Naive thymus-derived CD4-positive, alpha-beta T cell (primary cell): ENCODE measurements around the gene ACOXL. TPM values are rescaled to one million over a fixed set of nuclear protein-coding genes. Genes with fewer than 3 reads are reported as not detected.

Source experiments
- ATAC-seq: fragments of 150-1000 bp; cut with Tn5 transposase; 2 replicates; pipeline ENCODE4 v1.10.0; 2021; ENCODE audit warnings: mild to moderate bottlenecking, moderate library complexity
- CTCF ChIA-PET: fragments of 350-600 bp; sonication (Branson Sonifier 250); formaldehyde crosslinking; loops from one replicate; lab custom pipeline; 2021; ENCODE audit warnings: antibody characterized with exemption; lab: Charles Lee
- POLR2A ChIA-PET: fragments of 350-600 bp; sonication (Branson Sonifier 250); formaldehyde crosslinking; loops from one replicate; lab custom pipeline; 2021; ENCODE audit warnings: antibody characterized with exemption, inconsistent platforms; lab: Charles Lee
- DNase-seq, 9 donors: peaks; one replicate each; pipeline versions ENCODE4 v3.0.0 to v3.0.0-alpha.2; 2020 to 2022; ENCODE audit warnings: mixed read lengths in 1 of 9
- H3K27ac ChIP-seq: one replicate; pipeline ENCODE4 v1.7.0; 2013; ENCODE audit warnings: mild to moderate bottlenecking, low read depth, low read length, moderate library complexity
- H3K27me3 ChIP-seq, 2 donors: one replicate each; pipeline ENCODE4 v1.7.0; 2013; ENCODE audit warnings: low read length in 2 of 2, mild to moderate bottlenecking in 2 of 2, moderate library complexity in 2 of 2; ENCODE audit not compliant: control insufficient read depth in 2 of 2, insufficient read depth in 2 of 2
- H3K36me3 ChIP-seq, 3 experiments: 1 replicate in 2 of 3; 2 replicates in 1 of 3; pipeline ENCODE4 v1.7.0; 2013; ENCODE audit warnings: low read length in 3 of 3, mild to moderate bottlenecking in 3 of 3, moderate library complexity in 1 of 3; ENCODE audit not compliant: insufficient read depth in 3 of 3, control insufficient read depth in 2 of 3
- H3K4me1 ChIP-seq, 2 donors: one replicate each; pipeline ENCODE4 v1.7.0; 2013; ENCODE audit warnings: low read length in 2 of 2, mild to moderate bottlenecking in 2 of 2, moderate library complexity in 1 of 2; ENCODE audit not compliant: control insufficient read depth in 2 of 2, insufficient read depth in 2 of 2
- H3K4me3 ChIP-seq: 2 replicates; pipeline ENCODE4 v1.7.0; 2013; ENCODE audit warnings: mild to moderate bottlenecking, low read length
- H3K9me3 ChIP-seq, 3 experiments: 1 replicate in 2 of 3; 2 replicates in 1 of 3; pipeline ENCODE4 v1.7.0; 2013; ENCODE audit warnings: low read length in 3 of 3; ENCODE audit not compliant: control insufficient read depth in 2 of 3
- H3K27ac Mint-ChIP-seq, 9 donors: one replicate each; pipeline ENCODE4 v1.8.0; 2020 to 2022; ENCODE audit warnings: mixed read lengths in 9 of 9, mild to moderate bottlenecking in 8 of 9, moderate library complexity in 5 of 9, inconsistent platforms in 2 of 9
- H3K27me3 Mint-ChIP-seq, 5 donors: one replicate each; pipeline ENCODE4 v1.8.0; 2021 to 2022; ENCODE audit warnings: mixed read lengths in 5 of 5, mild to moderate bottlenecking in 1 of 5
- H3K36me3 Mint-ChIP-seq, 5 donors: one replicate each; pipeline ENCODE4 v1.8.0; 2020 to 2022; ENCODE audit warnings: mixed read lengths in 5 of 5, mild to moderate bottlenecking in 3 of 5, inconsistent platforms in 1 of 5
- H3K4me1 Mint-ChIP-seq, 7 donors: one replicate each; pipeline ENCODE4 v1.8.0; 2020 to 2022; ENCODE audit warnings: mixed read lengths in 7 of 7, mild to moderate bottlenecking in 3 of 7, inconsistent platforms in 1 of 7
- H3K4me3 Mint-ChIP-seq, 10 donors: one replicate each; pipeline ENCODE4 v1.8.0; 2020 to 2022; ENCODE audit warnings: mild to moderate bottlenecking in 10 of 10, mixed read lengths in 10 of 10, moderate library complexity in 6 of 10, inconsistent platforms in 2 of 10
- H3K9me3 Mint-ChIP-seq, 11 donors: one replicate each; pipeline ENCODE4 v1.8.0; 2020 to 2022; ENCODE audit warnings: mixed read lengths in 11 of 11, mild to moderate bottlenecking in 4 of 11, inconsistent platforms in 1 of 11, moderate library complexity in 1 of 11
- intact Hi-C, 2 donors: fragments of 100-400 bp; cut with micrococcal nuclease; formaldehyde crosslinking; loops; one replicate each; pipeline ENCODE4 v1.15.1; 2023
- polyA plus RNA-seq, 2 donors: library from polyadenylated mRNA; unstranded; fragments of 300-500 nt; fragmentation: Illumina TruSeq; gene quantifications; one replicate each; pipeline ENCODE4 v1.2.3, GENCODE V29; 2021
- total RNA-seq, 6 experiments: library from RNA in 5 of 6; stranded (reverse) in 5 of 6; gene quantifications; 1 replicate in 5 of 6; 2 replicates in 1 of 6; pipeline ENCODE4 v1.2.3 and lab custom pipeline; 2021 to 2026

ACOXL gene
- total and polyA plus RNA-seq, 7 experiments from 2014 or later, result 0.29 TPM; not detected in 6

DNA sequence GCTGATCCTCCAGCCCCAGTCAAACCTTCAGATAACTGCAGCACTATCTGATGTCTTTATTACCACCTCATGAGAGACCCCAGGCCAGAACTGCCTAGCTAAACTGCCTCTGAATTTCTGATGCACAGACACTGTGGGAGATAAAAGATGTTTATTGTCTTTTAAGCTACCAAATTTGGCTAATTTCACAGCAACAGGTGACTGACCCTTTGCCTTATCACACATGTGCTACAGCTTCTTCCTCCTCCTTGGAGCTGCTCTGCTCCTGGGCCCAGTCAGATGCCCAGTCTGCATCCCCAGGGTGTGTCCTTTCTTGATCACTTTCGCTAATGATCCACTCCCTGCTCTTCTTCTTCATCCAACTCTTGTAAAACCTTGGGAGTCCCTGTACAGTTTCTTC, 19.6 kb upstream of the ACOXL start:
- Mint-ChIP-seq H3K4me3 (no peak overlapping the region), H3K27me3 (peaks cover 32 to 84% (median 40%) of the 10 kb centered on the region in 5 donors), H3K36me3 (peaks cover 0 to 4% (median 0%) of the 10 kb centered on the region in 5 donors), H3K4me1 (peaks cover 0 to 2% (median 0%) of the 10 kb centered on the region in 7 donors), H3K9me3 (peaks cover 0 to 2% (median 0%) of the 10 kb centered on the region in 11 donors), H3K27ac (no peak overlapping the region)
- no peak overlapping the region for H3K27ac ChIP-seq
- H3K4me1 ChIP-seq, result no peaks in the 10 kb centered on the region
- ATAC-seq (no peak), DNase-seq (no peak)
- H3K36me3 ChIP-seq, result no peaks in the 10 kb centered on the region
- intact Hi-C loops, result no loop called here
- CTCF ChIA-PET, result no interaction called here
- no peak overlapping the region for H3K4me3 ChIP-seq
- POLR2A ChIA-PET, result no interaction called here
- H3K27me3 ChIP-seq, result no peaks in the 10 kb centered on the region
- no peaks in the 10 kb centered on the region for H3K9me3 ChIP-seq

GRCh38 chr2:110713513-110714362, 18.6 kb upstream of the ACOXL start:
- no peaks in the 10 kb centered on the region for H3K27me3 ChIP-seq
- Mint-ChIP-seq H3K4me3 (no peak overlapping the region), H3K27me3 (peaks cover 31 to 83% (median 37%) of the 10 kb centered on the region in 5 donors), H3K27ac (no peak overlapping the region), H3K9me3 (peaks cover 0 to 2% (median 0%) of the 10 kb centered on the region in 11 donors), H3K4me1 (peaks cover 0 to 2% (median 0%) of the 10 kb centered on the region in 7 donors), H3K36me3 (peaks cover 0 to 4% (median 0%) of the 10 kb centered on the region in 5 donors)
- intact Hi-C loops, result no loop called here
- no peaks in the 10 kb centered on the region for H3K4me1 ChIP-seq
- CTCF ChIA-PET, result no interaction called here
- H3K36me3 ChIP-seq, result no peaks in the 10 kb centered on the region
- POLR2A ChIA-PET, result no interaction called here
- DNase-seq (no peak), ATAC-seq (no peak)
- no peak overlapping the region for H3K4me3 ChIP-seq
- H3K27ac ChIP-seq, result no peak overlapping the region
- no peaks in the 10 kb centered on the region for H3K9me3 ChIP-seq

- intact Hi-C loops, result no loop called here
- Histone ChIP-seq H3K27me3 (no peaks in the 10 kb centered on the region), H3K27ac (no peak overlapping the region), H3K4me3 (no peak overlapping the region), H3K36me3 (no peaks in the 10 kb centered on the region), H3K9me3 (no peaks in the 10 kb centered on the region), H3K4me1 (no peaks in the 10 kb centered on the region)
- H3K27me3 Mint-ChIP-seq, result peaks cover 28 to 81% (median 35%) of the 10 kb centered on the region in 5 donors
- no peak overlapping the region for H3K27ac Mint-ChIP-seq
- H3K4me3 Mint-ChIP-seq, result no peak overlapping the region
- no peak for DNase-seq
- no peak for ATAC-seq
- peaks cover 0 to 2% (median 0%) of the 10 kb centered on the region in 7 donors for H3K4me1 Mint-ChIP-seq
- peaks cover 0 to 2% (median 0%) of the 10 kb centered on the region in 11 donors for H3K9me3 Mint-ChIP-seq
- CTCF ChIA-PET, result no interaction called here
- POLR2A ChIA-PET, result no interaction called here
- peaks cover 0 to 4% (median 0%) of the 10 kb centered on the region in 5 donors for H3K36me3 Mint-ChIP-seq
These were observed 17.7 kb upstream of the ACOXL start for GRCh38 chr2:110714452-110715224.

DNA sequence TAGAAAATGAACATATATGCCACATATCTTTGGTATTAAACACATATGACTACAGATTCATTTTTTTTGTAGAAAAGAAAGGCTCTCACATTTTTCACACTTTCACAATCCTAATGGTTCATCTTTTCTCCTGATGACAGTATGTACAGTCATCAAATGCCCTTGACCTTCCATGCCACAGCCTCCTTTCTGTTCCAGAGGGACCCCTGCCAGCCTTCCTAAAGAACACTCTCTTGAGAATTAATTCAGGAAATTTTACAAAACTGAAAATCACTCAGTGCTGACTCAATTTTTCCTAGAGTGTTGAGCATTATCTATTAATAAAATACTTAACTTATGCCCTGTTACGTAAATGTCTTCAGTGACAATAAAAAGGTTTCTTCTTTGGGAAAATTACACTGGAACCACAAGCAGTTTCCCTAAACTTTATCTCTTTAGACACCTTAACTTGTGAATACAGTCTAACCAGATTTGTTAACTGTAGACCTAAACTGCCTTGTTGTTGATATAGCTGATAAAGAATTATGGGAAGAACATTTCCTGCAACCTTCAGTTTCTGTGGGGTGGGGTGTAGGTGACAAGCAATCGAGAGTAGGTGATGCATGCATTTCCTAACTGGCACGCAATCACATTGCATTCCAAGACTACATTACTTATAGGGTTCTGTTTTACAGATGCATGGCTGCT, 15.3 kb upstream of the ACOXL start:
- no peak overlapping the region for H3K4me3 Mint-ChIP-seq
- intact Hi-C loops, result no loop called here
- Histone ChIP-seq H3K9me3 (no peaks in the 10 kb centered on the region), H3K36me3 (no peaks in the 10 kb centered on the region), H3K27me3 (no peaks in the 10 kb centered on the region), H3K27ac (no peak overlapping the region), H3K4me1 (no peaks in the 10 kb centered on the region), H3K4me3 (no peak overlapping the region)
- CTCF ChIA-PET, result no interaction called here
- ATAC-seq, result no peak
- peaks cover 0 to 4% (median 0%) of the 10 kb centered on the region in 5 donors for H3K36me3 Mint-ChIP-seq
- POLR2A ChIA-PET, result no interaction called here
- peaks cover 21 to 81% (median 33%) of the 10 kb centered on the region in 5 donors for H3K27me3 Mint-ChIP-seq
- peaks cover 0 to 2% (median 0%) of the 10 kb centered on the region in 7 donors for H3K4me1 Mint-ChIP-seq
- no peak for DNase-seq
- H3K9me3 Mint-ChIP-seq, result peaks cover 0 to 2% (median 0%) of the 10 kb centered on the region in 11 donors
- H3K27ac Mint-ChIP-seq, result no peak overlapping the region

GRCh38 chr2:110717734-110718133, 14.6 kb upstream of the ACOXL start:
- Histone ChIP-seq H3K4me1 (no peaks in the 10 kb centered on the region), H3K4me3 (no peak overlapping the region), H3K27ac (no peak overlapping the region), H3K9me3 (no peaks in the 10 kb centered on the region), H3K36me3 (no peaks in the 10 kb centered on the region), H3K27me3 (no peaks in the 10 kb centered on the region)
- CTCF ChIA-PET, result no interaction called here
- intact Hi-C loops, result no loop called here
- DNase-seq (no peak), ATAC-seq (no peak)
- H3K27me3 Mint-ChIP-seq, result peaks cover 18 to 80% (median 28%) of the 10 kb centered on the region in 5 donors
- no peak overlapping the region for H3K27ac Mint-ChIP-seq
- H3K4me3 Mint-ChIP-seq, result no peak overlapping the region
- peaks cover 0 to 4% (median 0%) of the 10 kb centered on the region in 5 donors for H3K36me3 Mint-ChIP-seq
- POLR2A ChIA-PET, result no interaction called here
- peaks cover 0 to 2% (median 0%) of the 10 kb centered on the region in 7 donors for H3K4me1 Mint-ChIP-seq
- H3K9me3 Mint-ChIP-seq, result peaks cover 0 to 2% (median 0%) of the 10 kb centered on the region in 11 donors

DNA sequence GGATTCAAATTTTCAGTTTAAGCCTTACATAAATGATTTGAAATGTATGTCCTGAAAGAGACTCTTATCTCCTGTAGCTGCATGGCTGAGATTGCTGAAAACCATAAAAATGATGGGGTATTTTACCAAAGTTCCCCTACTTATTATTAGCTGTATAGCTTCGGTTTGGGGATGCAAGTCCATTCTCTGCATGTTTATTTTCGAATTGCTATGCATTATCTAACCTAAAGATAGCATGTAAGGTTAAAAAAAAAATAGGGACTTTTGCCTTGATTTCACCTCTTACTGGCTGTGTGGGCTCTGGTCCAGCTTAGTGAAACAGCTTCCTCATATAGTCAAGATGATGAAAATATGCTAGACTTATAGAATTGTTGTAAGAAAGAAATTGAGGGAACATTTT, 14.0 kb upstream of the ACOXL start:
- no peak for DNase-seq
- H3K27ac Mint-ChIP-seq, result no peak overlapping the region
- Histone ChIP-seq H3K4me3 (no peak overlapping the region), H3K9me3 (no peaks in the 10 kb centered on the region), H3K4me1 (no peaks in the 10 kb centered on the region), H3K27me3 (no peaks in the 10 kb centered on the region), H3K27ac (no peak overlapping the region), H3K36me3 (no peaks in the 10 kb centered on the region)
- H3K27me3 Mint-ChIP-seq, result peaks cover 14 to 81% (median 23%) of the 10 kb centered on the region in 5 donors
- no peaks in the 10 kb centered on the region for H3K36me3 Mint-ChIP-seq
- ATAC-seq, result no peak
- ChIA-PET CTCF (no interaction called here), POLR2A (no interaction called here)
- H3K9me3 Mint-ChIP-seq, result peaks cover 0 to under 1% (median 0%) of the 10 kb centered on the region in 11 donors
- no peak overlapping the region for H3K4me3 Mint-ChIP-seq
- intact Hi-C loops, result no loop called here
- H3K4me1 Mint-ChIP-seq, result peaks cover 0 to 2% (median 0%) of the 10 kb centered on the region in 7 donors
